HCT116 (cell line): Measurements from ENCODE around the gene RPA4. TPM values are rescaled to one million over a fixed set of nuclear protein-coding genes. Genes with fewer than 3 reads are reported as not detected.

Experiments
- ATAC-seq: fragments of 200-7000 bp; cut with Tn5 transposase; 2 replicates; pipeline ENCODE4 v1.9.1; 2020; ENCODE audit warnings: mild to moderate bottlenecking, moderate library complexity
- Bru-seq: library from RNA; stranded (reverse); fragments of 400-500 nt; gene quantifications from one replicate; lab custom pipeline; 2021; lab: Mats Ljungman, UMichigan
- BruChase-seq, 2 experiments: library from RNA; stranded (reverse); fragments of 400-500 nt; gene quantifications; one replicate each; lab custom pipeline; 2021; lab: Mats Ljungman, UMichigan
- BruUV-seq: library from RNA; stranded (reverse); fragments of 400-500 nt; replicated peaks from 2 replicates; lab custom pipeline; 2021; lab: Mats Ljungman, UMichigan
- CTCF ChIA-PET: fragments of 300-600 bp; sonication (Branson Sonifier 250); formaldehyde crosslinking; loops from one replicate; lab custom pipeline; 2021; ENCODE audit warnings: antibody characterized with exemption; lab: Charles Lee
- POLR2A ChIA-PET: fragments of 300-600, 350-600 bp; sonication (Branson Sonifier 250); formaldehyde crosslinking; loops from one replicate; lab custom pipeline; 2021; ENCODE audit warnings: antibody characterized with exemption; lab: Charles Lee
- RAD21 ChIA-PET, 2 experiments: fragments of 300-600 bp; sonication (Branson Sonifier 250); formaldehyde crosslinking; loops; one replicate each; lab custom pipeline; 2023; ENCODE audit warnings: low total read pairs in 2 of 2; ENCODE audit not compliant: uncharacterized antibody in 2 of 2, unreplicated experiment in 2 of 2, low non-redundant PET in 1 of 2; lab: Charles Lee
- DNase-seq: peaks from one replicate; pipeline ENCODE4 v3.0.0-alpha.2; 2010; ENCODE audit warnings: low read depth, low spot score
- H2AFZ ChIP-seq: fragments of 200-600 bp; shearing (Covaris generic), sonication (generic); 2 replicates; pipeline ENCODE4 v1.6.1; 2017; ENCODE audit warnings: low read depth, mixed run types, mixed read lengths, antibody characterized with exemption, low read length; ENCODE audit not compliant: poor library complexity, severe bottlenecking
- H3K27ac ChIP-seq: 2 replicates; pipeline ENCODE4 v1.5.1; 2012; ENCODE audit warnings: low read depth, low read length
- H3K27me3 ChIP-seq: fragments of 200-600 bp; sonication (generic); 2 replicates; pipeline ENCODE4 v1.6.1; 2016; ENCODE audit warnings: mixed run types, low read length, mixed read lengths; ENCODE audit not compliant: insufficient read depth
- H3K36me3 ChIP-seq, 2 experiments: fragments of 200-500 bp in 1 of 2; fragments of 200-600 bp in 1 of 2; sonication (Bioruptor generic) in 1 of 2; sonication (generic) in 1 of 2; 2 replicates each; pipeline versions ENCODE4 v1.5.1 to v1.6.1; 2014 to 2016; ENCODE audit warnings: low read length in 2 of 2, inconsistent platforms in 1 of 2, mixed read lengths in 1 of 2, mixed run types in 1 of 2; ENCODE audit not compliant: insufficient read depth in 2 of 2, control insufficient read depth in 1 of 2
- H3K4me1 ChIP-seq, 2 experiments: fragments of 200-600 bp in 1 of 2; sonication (generic) in 1 of 2; 2 replicates each; pipeline versions ENCODE4 v1.5.1 to v1.6.1; 2012 to 2017; ENCODE audit warnings: low read length in 2 of 2, inconsistent platforms in 1 of 2, mild to moderate bottlenecking in 1 of 2, mixed read lengths in 1 of 2, mixed run types in 1 of 2, moderate library complexity in 1 of 2; ENCODE audit not compliant: insufficient read depth in 2 of 2, control insufficient read depth in 1 of 2
- H3K4me2 ChIP-seq: fragments of 200-600 bp; sonication (generic); 2 replicates; pipeline ENCODE4 v1.6.1; 2017; ENCODE audit warnings: mixed run types, low read length, mixed read lengths
- H3K4me3 ChIP-seq, 2 experiments: fragments of 200-600 bp in 1 of 2; sonication (generic) in 1 of 2; replicated peaks in 1 of 2; 2 replicates each; pipeline ENCODE4 v1.5.1; 2011 to 2016; ENCODE audit warnings: low read length in 2 of 2, control low read depth in 1 of 2, low read depth in 1 of 2, mild to moderate bottlenecking in 1 of 2, mixed read lengths in 1 of 2, mixed run types in 1 of 2
- H3K79me2 ChIP-seq: fragments of 200-600 bp; sonication (generic); 2 replicates; pipeline ENCODE4 v1.6.1; 2017; ENCODE audit warnings: mild to moderate bottlenecking, mixed run types, low read length, moderate library complexity, mixed read lengths; ENCODE audit not compliant: insufficient read depth
- H3K9ac ChIP-seq: fragments of 200-600 bp; sonication (generic); 2 replicates; pipeline ENCODE4 v1.6.1; 2016; ENCODE audit warnings: low read length, mixed read lengths
- H3K9me2 ChIP-seq: fragments of 200-600 bp; sonication (generic), shearing (Covaris generic); 2 replicates; pipeline ENCODE4 v1.6.1; 2017; ENCODE audit warnings: mixed run types, mild to moderate bottlenecking, moderate library complexity; ENCODE audit not compliant: insufficient read depth
- H3K9me3 ChIP-seq, 2 experiments: fragments of 200-500 bp in 1 of 2; fragments of 200-600 bp in 1 of 2; sonication (Bioruptor generic) in 1 of 2; sonication (generic) in 1 of 2; 2 replicates each; pipeline ENCODE4 v1.6.1; 2014 to 2017; ENCODE audit warnings: low read length in 2 of 2, mixed read lengths in 2 of 2, inconsistent platforms in 1 of 2, low read depth in 1 of 2, mild to moderate bottlenecking in 1 of 2, mixed run types in 1 of 2, moderate library complexity in 1 of 2; ENCODE audit not compliant: control insufficient read depth in 1 of 2, insufficient read depth in 1 of 2
- H4K20me1 ChIP-seq: fragments of 200-600 bp; sonication (generic), shearing (Covaris generic); 2 replicates; pipeline ENCODE4 v1.6.1; 2017; ENCODE audit warnings: mixed run types, mild to moderate bottlenecking, moderate library complexity; ENCODE audit not compliant: insufficient read depth
- ATF3 ChIP-seq: IDR thresholded peaks from 2 replicates; pipeline ENCODE4 v1.6.1; 2012
- CBX3 ChIP-seq: IDR thresholded peaks from 2 replicates; pipeline ENCODE4 v1.6.1; 2012; ENCODE audit warnings: low read depth
- CEBPB ChIP-seq: IDR thresholded peaks from 2 replicates; pipeline ENCODE4 v1.6.1; 2012; ENCODE audit warnings: low read depth
- CTCF ChIP-seq, 3 experiments: fragments of 200-600 bp in 1 of 3; sonication (generic) in 1 of 3; IDR thresholded peaks in 2 of 3; conservative IDR thresholded peaks in 1 of 3; 2 replicates each; pipeline ENCODE4 v1.5.1; 2012 to 2017; ENCODE audit warnings: low read depth in 2 of 3, low read length in 2 of 3, antibody characterized with exemption in 1 of 3, borderline replicate concordance in 1 of 3, control low read depth in 1 of 3, mild to moderate bottlenecking in 1 of 3, mixed read lengths in 1 of 3, mixed run types in 1 of 3, moderate library complexity in 1 of 3; ENCODE audit not compliant: insufficient read depth in 1 of 3
- EGR1 ChIP-seq: IDR thresholded peaks from 2 replicates; pipeline ENCODE4 v1.6.1; 2012; ENCODE audit warnings: low read depth
- ELF1 ChIP-seq: IDR thresholded peaks from 2 replicates; pipeline ENCODE4 v1.6.1; 2012; ENCODE audit warnings: low read depth, borderline replicate concordance
- EZH2phosphoT487 ChIP-seq: fragments of 200-600 bp; IDR thresholded peaks from 2 replicates; pipeline ENCODE4 v1.6.1; 2018; ENCODE audit warnings: antibody characterized with exemption, borderline replicate concordance
- FOSL1 ChIP-seq: IDR thresholded peaks from 2 replicates; pipeline ENCODE4 v1.6.1; 2012; ENCODE audit warnings: low read depth
- JUND ChIP-seq: IDR thresholded peaks from 2 replicates; pipeline ENCODE4 v1.6.1; 2012
- MAX ChIP-seq: IDR thresholded peaks from 2 replicates; pipeline ENCODE4 v1.6.1; 2012
- POLR2AphosphoS5 ChIP-seq: IDR thresholded peaks from 2 replicates; pipeline ENCODE4 v1.6.1; 2011; ENCODE audit warnings: mild to moderate bottlenecking, low read depth, low read length, moderate library complexity
- RAD21 ChIP-seq: IDR thresholded peaks from 2 replicates; pipeline ENCODE4 v1.6.1; 2012; ENCODE audit warnings: low read depth, mild to moderate bottlenecking
- SIN3A ChIP-seq: IDR thresholded peaks from 2 replicates; pipeline ENCODE4 v1.6.1; 2012; ENCODE audit warnings: low read depth
- SP1 ChIP-seq: IDR thresholded peaks from 2 replicates; pipeline ENCODE4 v1.6.1; 2012; ENCODE audit warnings: low read depth
- ZBTB33 ChIP-seq: IDR thresholded peaks from 2 replicates; pipeline ENCODE4 v1.6.1; 2011; ENCODE audit warnings: mild to moderate bottlenecking, low read length, moderate library complexity; ENCODE audit not compliant: insufficient replicate concordance; ENCODE audit errors: extremely low read depth
- ZFX ChIP-seq: fragments of 450-650 bp; IDR thresholded peaks from 2 replicates; pipeline ENCODE4 v1.6.1; 2017
- ZNF274 ChIP-seq: fragments of 200-500 bp; sonication (Bioruptor generic); IDR thresholded peaks from 2 replicates; pipeline ENCODE4 v1.6.1; 2014; ENCODE audit warnings: mild to moderate bottlenecking, low read depth, low read length, inconsistent platforms
- intact Hi-C: fragments of 100-400 bp; cut with micrococcal nuclease; formaldehyde crosslinking; loops from 2 replicates; pipeline ENCODE4 v1.10.0; 2022
- long read RNA-seq: library from polyadenylated mRNA; unstranded; transcript quantifications from one replicate; pipeline ENCODE4 v2.0.0, GENCODE V29; 2021; ENCODE audit not compliant: unreplicated experiment
- polyA plus RNA-seq: library from polyadenylated mRNA; unstranded; fragments of >200 nt; gene quantifications from 2 replicates; pipeline ENCODE4 v1.2.1, GENCODE V29; 2012; ENCODE audit warnings: missing spikeins
- total RNA-seq: library from RNA; stranded (reverse); gene quantifications from one replicate; pipeline ENCODE4 v1.2.1, GENCODE V29; 2021; ENCODE audit not compliant: unreplicated experiment

RPA4 gene
- total RNA-seq (0.20 TPM), Bru-seq, nascent RNA (percentile 65 among the genes with signal in this experiment), BruChase-seq, experiment 1, labeled RNA remaining after a 6-hour chase (percentile 19 among the genes with signal in this experiment), BruChase-seq, experiment 2, labeled RNA remaining after a 2-hour chase (percentile 42 among the genes with signal in this experiment)
- polyA plus RNA-seq, result 0.05 and 0.08 TPM in 2 replicates
- long read RNA-seq, result 0 reads

GRCh38 chrX:96883608-96884007, at the start of gene RPA4:
Gene RPA4, plus strand, starts transcription at chrX:96883908. Its CDS starts 403 bp downstream, at chrX:96884311.
- no peaks in the 10 kb centered on the region for H3K9me3 ChIP-seq
- CTCF ChIA-PET, result no interaction called here
- H2AFZ ChIP-seq, result no peak within 1 kb of the TSS
- BruUV-seq, result no TSS peak
- no peak for DNase-seq
- no peak within 1 kb of the TSS for H3K27ac ChIP-seq
- H3K4me1 ChIP-seq, result no peaks in the 10 kb centered on the region
- H3K27me3 ChIP-seq, result no peaks in the 10 kb centered on the region
- no peak within 1 kb of the TSS for H3K9ac ChIP-seq
- no peaks in the 10 kb centered on the region for H3K9me2 ChIP-seq
- intact Hi-C loops, result no loop called here
- no peak for ATAC-seq
- H3K4me3 ChIP-seq, result no peak within 1 kb of the TSS
- TF ChIP-seq CTCF (IDR thresholded peaks at IDR 0.05 in 2 of 3, conservative IDR thresholded peaks at IDR 0.05 in 1 of 3; ENCODE audit: borderline replicate concordance in 1 of 3, insufficient read depth in 1 of 3, low read depth in 2 of 3, low read length in 2 of 3) (no peak), FOSL1 (no peak), EZH2phosphoT487 (no peak), ATF3 (no peak), CBX3 (no peak), ZFX (no peak), EGR1 (no peak), MAX (no peak), RAD21 (no peak), SIN3A (no peak), CEBPB (no peak), POLR2AphosphoS5 (no peak), ELF1 (no peak), SP1 (no peak), ZBTB33 (no peak), ZNF274 (no peak), JUND (no peak)
- H4K20me1 ChIP-seq, result no peaks in the 10 kb centered on the region
- POLR2A ChIA-PET, result no interaction called here
- no peaks in the 10 kb centered on the region for H3K36me3 ChIP-seq
- RAD21 ChIA-PET, result no interaction called here
- no peaks in the 10 kb centered on the region for H3K79me2 ChIP-seq
- H3K4me2 ChIP-seq, result no peak within 1 kb of the TSS
